HCT116 (cell line): ENCODE data around the gene LGALS9. TPM values are rescaled to one million over a fixed set of nuclear protein-coding genes. Genes with fewer than 3 reads are reported as not detected.

Source experiments
- ATAC-seq: fragments of 200-7000 bp; cut with Tn5 transposase; 2 replicates; pipeline ENCODE4 v1.9.1; 2020; ENCODE audit warnings: mild to moderate bottlenecking, moderate library complexity
- BruUV-seq: library from RNA; stranded (reverse); fragments of 400-500 nt; replicated peaks from 2 replicates; lab custom pipeline; 2021; lab: Mats Ljungman, UMichigan
- CTCF ChIA-PET: fragments of 300-600 bp; sonication (Branson Sonifier 250); formaldehyde crosslinking; loops from one replicate; lab custom pipeline; 2021; ENCODE audit warnings: antibody characterized with exemption; lab: Charles Lee
- POLR2A ChIA-PET: fragments of 300-600, 350-600 bp; sonication (Branson Sonifier 250); formaldehyde crosslinking; loops from one replicate; lab custom pipeline; 2021; ENCODE audit warnings: antibody characterized with exemption; lab: Charles Lee
- RAD21 ChIA-PET, 2 experiments: fragments of 300-600 bp; sonication (Branson Sonifier 250); formaldehyde crosslinking; loops; one replicate each; lab custom pipeline; 2023; ENCODE audit warnings: low total read pairs in 2 of 2; ENCODE audit not compliant: uncharacterized antibody in 2 of 2, unreplicated experiment in 2 of 2, low non-redundant PET in 1 of 2; lab: Charles Lee
- DNase-seq: peaks from one replicate; pipeline ENCODE4 v3.0.0-alpha.2; 2010; ENCODE audit warnings: low read depth, low spot score
- H2AFZ ChIP-seq: fragments of 200-600 bp; shearing (Covaris generic), sonication (generic); 2 replicates; pipeline ENCODE4 v1.6.1; 2017; ENCODE audit warnings: low read depth, mixed run types, mixed read lengths, antibody characterized with exemption, low read length; ENCODE audit not compliant: poor library complexity, severe bottlenecking
- H3K27ac ChIP-seq: 2 replicates; pipeline ENCODE4 v1.5.1; 2012; ENCODE audit warnings: low read depth, low read length
- H3K27me3 ChIP-seq: fragments of 200-600 bp; sonication (generic); 2 replicates; pipeline ENCODE4 v1.6.1; 2016; ENCODE audit warnings: mixed run types, low read length, mixed read lengths; ENCODE audit not compliant: insufficient read depth
- H3K36me3 ChIP-seq, 2 experiments: fragments of 200-500 bp in 1 of 2; fragments of 200-600 bp in 1 of 2; sonication (Bioruptor generic) in 1 of 2; sonication (generic) in 1 of 2; 2 replicates each; pipeline versions ENCODE4 v1.5.1 to v1.6.1; 2014 to 2016; ENCODE audit warnings: low read length in 2 of 2, inconsistent platforms in 1 of 2, mixed read lengths in 1 of 2, mixed run types in 1 of 2; ENCODE audit not compliant: insufficient read depth in 2 of 2, control insufficient read depth in 1 of 2
- H3K4me1 ChIP-seq, 2 experiments: fragments of 200-600 bp in 1 of 2; sonication (generic) in 1 of 2; 2 replicates each; pipeline versions ENCODE4 v1.5.1 to v1.6.1; 2012 to 2017; ENCODE audit warnings: low read length in 2 of 2, inconsistent platforms in 1 of 2, mild to moderate bottlenecking in 1 of 2, mixed read lengths in 1 of 2, mixed run types in 1 of 2, moderate library complexity in 1 of 2; ENCODE audit not compliant: insufficient read depth in 2 of 2, control insufficient read depth in 1 of 2
- H3K4me2 ChIP-seq: fragments of 200-600 bp; sonication (generic); 2 replicates; pipeline ENCODE4 v1.6.1; 2017; ENCODE audit warnings: mixed run types, low read length, mixed read lengths
- H3K4me3 ChIP-seq, 2 experiments: fragments of 200-600 bp in 1 of 2; sonication (generic) in 1 of 2; replicated peaks in 1 of 2; 2 replicates each; pipeline ENCODE4 v1.5.1; 2011 to 2016; ENCODE audit warnings: low read length in 2 of 2, control low read depth in 1 of 2, low read depth in 1 of 2, mild to moderate bottlenecking in 1 of 2, mixed read lengths in 1 of 2, mixed run types in 1 of 2
- H3K79me2 ChIP-seq: fragments of 200-600 bp; sonication (generic); 2 replicates; pipeline ENCODE4 v1.6.1; 2017; ENCODE audit warnings: mild to moderate bottlenecking, mixed run types, low read length, moderate library complexity, mixed read lengths; ENCODE audit not compliant: insufficient read depth
- H3K9ac ChIP-seq: fragments of 200-600 bp; sonication (generic); 2 replicates; pipeline ENCODE4 v1.6.1; 2016; ENCODE audit warnings: low read length, mixed read lengths
- H3K9me2 ChIP-seq: fragments of 200-600 bp; sonication (generic), shearing (Covaris generic); 2 replicates; pipeline ENCODE4 v1.6.1; 2017; ENCODE audit warnings: mixed run types, mild to moderate bottlenecking, moderate library complexity; ENCODE audit not compliant: insufficient read depth
- H3K9me3 ChIP-seq, 2 experiments: fragments of 200-500 bp in 1 of 2; fragments of 200-600 bp in 1 of 2; sonication (Bioruptor generic) in 1 of 2; sonication (generic) in 1 of 2; 2 replicates each; pipeline ENCODE4 v1.6.1; 2014 to 2017; ENCODE audit warnings: low read length in 2 of 2, mixed read lengths in 2 of 2, inconsistent platforms in 1 of 2, low read depth in 1 of 2, mild to moderate bottlenecking in 1 of 2, mixed run types in 1 of 2, moderate library complexity in 1 of 2; ENCODE audit not compliant: control insufficient read depth in 1 of 2, insufficient read depth in 1 of 2
- H4K20me1 ChIP-seq: fragments of 200-600 bp; sonication (generic), shearing (Covaris generic); 2 replicates; pipeline ENCODE4 v1.6.1; 2017; ENCODE audit warnings: mixed run types, mild to moderate bottlenecking, moderate library complexity; ENCODE audit not compliant: insufficient read depth
- CEBPB ChIP-seq: IDR thresholded peaks from 2 replicates; pipeline ENCODE4 v1.6.1; 2012; ENCODE audit warnings: low read depth
- SIN3A ChIP-seq: IDR thresholded peaks from 2 replicates; pipeline ENCODE4 v1.6.1; 2012; ENCODE audit warnings: low read depth
- ZFX ChIP-seq: fragments of 450-650 bp; IDR thresholded peaks from 2 replicates; pipeline ENCODE4 v1.6.1; 2017
- ZNF274 ChIP-seq: fragments of 200-500 bp; sonication (Bioruptor generic); IDR thresholded peaks from 2 replicates; pipeline ENCODE4 v1.6.1; 2014; ENCODE audit warnings: mild to moderate bottlenecking, low read depth, low read length, inconsistent platforms
- intact Hi-C: fragments of 100-400 bp; cut with micrococcal nuclease; formaldehyde crosslinking; loops from 2 replicates; pipeline ENCODE4 v1.10.0; 2022
- total RNA-seq: library from RNA; stranded (reverse); gene quantifications from one replicate; pipeline ENCODE4 v1.2.1, GENCODE V29; 2021; ENCODE audit not compliant: unreplicated experiment

LGALS9 gene
- total RNA-seq, 1 experiment from 2014 or later, result 1.9 TPM

- no TSS peak for BruUV-seq
Measured at GRCh38 chr17:27649929-27650328, 18.9 kb downstream of the LGALS9 start.

GRCh38 chr17:27650836-27651235 is 19.8 kb downstream of the LGALS9 start:
- no peak overlapping the region for H2AFZ ChIP-seq
- ChIA-PET POLR2A (no interaction called here), CTCF (interaction anchor here (0.8 to 2.3 kb wide), 8 partner anchors 9 to 453 kb away, joined by 3 to 16 read pairs (median 6); no protein-coding TSS in a partner anchor), RAD21 (no interaction called here)
- no peak for DNase-seq
- H3K27me3 ChIP-seq, result no peaks in the 10 kb centered on the region
- no peaks in the 10 kb centered on the region for H3K79me2 ChIP-seq
- H3K9ac ChIP-seq, result no peak overlapping the region
- intact Hi-C loops, result loop anchor here (1.0 to 5.0 kb wide), 4 partner anchors 42 to 404 kb away; no protein-coding TSS in a partner anchor
- H3K4me1 ChIP-seq, result peaks cover 3 to 9% of the 10 kb centered on the region in 2 experiments; a peak in 2 of 4 replicates
- no TSS peak for BruUV-seq
- H4K20me1 ChIP-seq, result no peaks in the 10 kb centered on the region
- H3K27ac ChIP-seq, result no peak overlapping the region
- no peak for TF ChIP-seq CEBPB
- TF ChIP-seq ZFX, result no peak
- TF ChIP-seq SIN3A, result no peak
- TF ChIP-seq, all 23 proteins: peak for 0
- no peak for ATAC-seq
- Histone ChIP-seq H3K4me2 (no peak overlapping the region), H3K9me3 (no peaks in the 10 kb centered on the region), H3K9me2 (no peaks in the 10 kb centered on the region), H3K36me3 (no peaks in the 10 kb centered on the region), H3K4me3 (no peak overlapping the region)

More at GRCh38 chr17:27649929-27650328, 18.9 kb downstream of the LGALS9 start:
- H3K27me3 ChIP-seq, result no peaks in the 10 kb centered on the region
- intact Hi-C loops, result loop anchor here (5.0 kb wide), 2 partner anchors 298 to 403 kb away; no protein-coding TSS in a partner anchor
- H3K4me3 ChIP-seq, result no peak overlapping the region
- ChIA-PET POLR2A (no interaction called here), CTCF (interaction anchor here (0.9 to 1.6 kb wide), 5 partner anchors 8 to 452 kb away, joined by 3 to 6 read pairs (median 5); no protein-coding TSS in a partner anchor), RAD21 (no interaction called here)
- no peaks in the 10 kb centered on the region for H3K9me3 ChIP-seq
- no peak overlapping the region for H3K27ac ChIP-seq
- ATAC-seq, result no peak
- H3K9me2 ChIP-seq, result no peaks in the 10 kb centered on the region
- H3K4me2 ChIP-seq, result no peak overlapping the region
- no peaks in the 10 kb centered on the region for H3K79me2 ChIP-seq
- peaks cover 3 to 9% of the 10 kb centered on the region in 2 experiments; a peak in 2 of 4 replicates for H3K4me1 ChIP-seq
- H4K20me1 ChIP-seq, result no peaks in the 10 kb centered on the region
- no peak for TF ChIP-seq ZNF274
- H2AFZ ChIP-seq, result no peak overlapping the region
- H3K36me3 ChIP-seq, result no peaks in the 10 kb centered on the region
- H3K9ac ChIP-seq, result no peak overlapping the region
- DNase-seq, result no peak
